ENCODE measurements around the gene CIAO2B.

Gene CIAO2B

GRCh38 chr16:66914541-66914940 lies 19.7 kb downstream of the CIAO2B start:
- no peak for TF ChIP-seq CTCF (IDR thresholded peaks at IDR 0.05; ENCODE audit: low read depth, low read length, missing control alignments)
- in situ Hi-C loops (cut with HindIII; ENCODE audit: low sequenced_read_pairs), result no loop called here
- H3K4me3 ChIP-seq (ENCODE audit: low read depth, low read length), result no peak overlapping the region
- no peak for DNase-seq (ENCODE audit: low read depth)

- in situ Hi-C loops (cut with HindIII; ENCODE audit: low sequenced_read_pairs), result no loop called here
- no peak for DNase-seq (ENCODE audit: low read depth)
- H3K4me3 ChIP-seq (ENCODE audit: low read depth, low read length), result no peak overlapping the region
Observed at GRCh38 chr16:66913711-66914110, 20.5 kb downstream of the CIAO2B start.

GRCh38 chr16:66913081-66913480 lies 21.1 kb downstream of the CIAO2B start:
- no peak for DNase-seq (ENCODE audit: low read depth)
- no peak for TF ChIP-seq CTCF (IDR thresholded peaks at IDR 0.05; ENCODE audit: low read depth, low read length, missing control alignments)
- no peak overlapping the region for H3K4me3 ChIP-seq (ENCODE audit: low read depth, low read length)
- in situ Hi-C loops (cut with HindIII; ENCODE audit: low sequenced_read_pairs), result no loop called here

More at GRCh38 chr16:66913711-66914110, 20.5 kb downstream of the CIAO2B start:
- no peak for TF ChIP-seq CTCF (IDR thresholded peaks at IDR 0.05; ENCODE audit: low read depth, low read length, missing control alignments)

GRCh38 chr16:66911801-66912200 lies 22.4 kb downstream of the CIAO2B start:
- no peak for TF ChIP-seq CTCF (IDR thresholded peaks at IDR 0.05; ENCODE audit: low read depth, low read length, missing control alignments)
- DNase-seq (ENCODE audit: low read depth), result no peak
- H3K4me3 ChIP-seq (ENCODE audit: low read depth, low read length), result no peak overlapping the region
- in situ Hi-C loops (cut with HindIII; ENCODE audit: low sequenced_read_pairs), result no loop called here

- TF ChIP-seq CTCF (IDR thresholded peaks at IDR 0.05; ENCODE audit: low read depth, low read length, missing control alignments), result no peak
- H3K4me3 ChIP-seq (ENCODE audit: low read depth, low read length), result no peak overlapping the region
- DNase-seq (ENCODE audit: low read depth), result no peak
- in situ Hi-C loops (cut with HindIII; ENCODE audit: low sequenced_read_pairs), result no loop called here
Observed at GRCh38 chr16:66911112-66911511, 23.1 kb downstream of the CIAO2B start.

GRCh38 chr16:66910175-66910940 lies 23.8 kb downstream of the CIAO2B start:
- TF ChIP-seq CTCF (IDR thresholded peaks at IDR 0.05; ENCODE audit: low read depth, low read length, missing control alignments), result no peak
- in situ Hi-C loops (cut with HindIII; ENCODE audit: low sequenced_read_pairs), result no loop called here
- DNase-seq (ENCODE audit: low read depth), result no peak
- H3K4me3 ChIP-seq (ENCODE audit: low read depth, low read length), result no peak overlapping the region

All from astrocyte of the cerebellum (primary cell).